Measurements from ENCODE around the gene UBALD2. TPM values are rescaled to one million over a fixed set of nuclear protein-coding genes. Genes with fewer than 3 reads are reported as not detected.

The UBALD2 gene
- total RNA-seq, 2 experiments from 2014 or later, result 267 to 270 TPM

DNA sequence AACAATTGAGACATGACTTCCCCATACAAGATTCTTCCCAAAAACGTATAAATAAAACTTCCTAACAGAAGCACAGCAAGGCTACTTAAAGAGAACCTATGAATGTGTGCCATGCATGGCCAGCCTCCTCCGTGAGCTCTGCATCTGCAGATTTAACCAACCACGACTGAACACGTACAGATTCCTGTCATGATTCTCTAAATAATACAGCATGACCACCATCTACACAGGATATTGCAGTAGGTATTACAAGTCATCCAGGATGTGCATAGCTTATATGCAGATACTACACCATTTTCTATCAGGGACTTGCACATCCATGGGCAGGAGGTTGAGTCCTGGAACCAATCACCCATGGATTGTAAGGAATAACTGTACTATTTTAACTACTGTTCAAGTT is 44.3 kb downstream of the UBALD2 start:
- intact Hi-C loops (cut with micrococcal nuclease), result loop anchor here (5.0 kb wide), 1 partner anchor 78 kb away; no protein-coding TSS in a partner anchor
- CTCF ChIA-PET, result interaction anchor here (1.1 to 1.9 kb wide), 2 partner anchors 89 to 295 kb away, joined by 3 to 14 read pairs; no protein-coding TSS in a partner anchor
- DNase-seq, result no peak
- no peak for ATAC-seq
- POLR2A ChIA-PET, result no interaction called here
- H3K4me1 Mint-ChIP-seq (ENCODE audit: low read depth), result peaks cover 2% of the 10 kb centered on the region
- TF ChIP-seq, protein P1, sequence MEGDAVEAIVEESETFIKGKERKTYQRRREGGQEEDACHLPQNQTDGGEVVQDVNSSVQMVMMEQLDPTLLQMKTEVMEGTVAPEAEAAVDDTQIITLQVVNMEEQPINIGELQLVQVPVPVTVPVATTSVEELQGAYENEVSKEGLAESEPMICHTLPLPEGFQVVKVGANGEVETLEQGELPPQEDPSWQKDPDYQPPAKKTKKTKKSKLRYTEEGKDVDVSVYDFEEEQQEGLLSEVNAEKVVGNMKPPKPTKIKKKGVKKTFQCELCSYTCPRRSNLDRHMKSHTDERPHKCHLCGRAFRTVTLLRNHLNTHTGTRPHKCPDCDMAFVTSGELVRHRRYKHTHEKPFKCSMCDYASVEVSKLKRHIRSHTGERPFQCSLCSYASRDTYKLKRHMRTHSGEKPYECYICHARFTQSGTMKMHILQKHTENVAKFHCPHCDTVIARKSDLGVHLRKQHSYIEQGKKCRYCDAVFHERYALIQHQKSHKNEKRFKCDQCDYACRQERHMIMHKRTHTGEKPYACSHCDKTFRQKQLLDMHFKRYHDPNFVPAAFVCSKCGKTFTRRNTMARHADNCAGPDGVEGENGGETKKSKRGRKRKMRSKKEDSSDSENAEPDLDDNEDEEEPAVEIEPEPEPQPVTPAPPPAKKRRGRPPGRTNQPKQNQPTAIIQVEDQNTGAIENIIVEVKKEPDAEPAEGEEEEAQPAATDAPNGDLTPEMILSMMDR (IDR thresholded peaks at IDR 0.05), result no peak
- H3K27ac Mint-ChIP-seq, result no peak overlapping the region
- H3K4me3 Mint-ChIP-seq, result no peak overlapping the region
- H3K9me3 Mint-ChIP-seq, result no peaks in the 10 kb centered on the region
- peaks cover 3% of the 10 kb centered on the region for H3K36me3 Mint-ChIP-seq (ENCODE audit: low read depth)
- H3K27me3 Mint-ChIP-seq, result no peaks in the 10 kb centered on the region

DNA sequence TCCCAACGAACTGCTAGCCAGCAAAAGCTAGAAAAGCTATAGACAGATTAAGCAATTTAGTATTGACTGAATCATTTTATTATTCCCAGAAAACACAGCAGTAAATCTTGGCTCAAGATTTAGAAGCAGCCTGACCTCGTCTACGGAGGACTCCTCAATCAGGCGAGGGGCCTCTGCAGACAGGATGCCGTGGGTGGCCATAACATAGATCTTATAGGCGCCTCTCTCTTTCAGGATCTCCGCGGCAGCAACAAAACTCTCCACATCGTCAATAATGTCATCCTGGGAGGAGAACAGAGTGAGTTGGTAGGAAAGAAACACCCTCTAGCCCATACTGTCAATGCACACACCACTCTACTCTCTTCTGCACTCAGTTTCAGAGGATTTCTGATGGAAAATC is 47.6 kb downstream of the UBALD2 start:
- Mint-ChIP-seq H3K27ac (no peak overlapping the region), H3K27me3 (no peaks in the 10 kb centered on the region), H3K4me3 (no peak overlapping the region), H3K4me1 (ENCODE audit: low read depth) (peaks cover 4% of the 10 kb centered on the region), H3K36me3 (ENCODE audit: low read depth) (peaks cover 10% of the 10 kb centered on the region), H3K9me3 (no peaks in the 10 kb centered on the region)
- ATAC-seq, result no peak
- POLR2A ChIA-PET, result no interaction called here
- no peak for DNase-seq
- CTCF ChIA-PET, result interaction anchor here (0.6 to 2.4 kb wide), 5 partner anchors 10 to 565 kb away, joined by 3 to 8 read pairs (median 4); no protein-coding TSS in a partner anchor
- intact Hi-C loops (cut with micrococcal nuclease), result no loop called here
- TF ChIP-seq, protein P1 (IDR thresholded peaks at IDR 0.05), result no peak

DNA sequence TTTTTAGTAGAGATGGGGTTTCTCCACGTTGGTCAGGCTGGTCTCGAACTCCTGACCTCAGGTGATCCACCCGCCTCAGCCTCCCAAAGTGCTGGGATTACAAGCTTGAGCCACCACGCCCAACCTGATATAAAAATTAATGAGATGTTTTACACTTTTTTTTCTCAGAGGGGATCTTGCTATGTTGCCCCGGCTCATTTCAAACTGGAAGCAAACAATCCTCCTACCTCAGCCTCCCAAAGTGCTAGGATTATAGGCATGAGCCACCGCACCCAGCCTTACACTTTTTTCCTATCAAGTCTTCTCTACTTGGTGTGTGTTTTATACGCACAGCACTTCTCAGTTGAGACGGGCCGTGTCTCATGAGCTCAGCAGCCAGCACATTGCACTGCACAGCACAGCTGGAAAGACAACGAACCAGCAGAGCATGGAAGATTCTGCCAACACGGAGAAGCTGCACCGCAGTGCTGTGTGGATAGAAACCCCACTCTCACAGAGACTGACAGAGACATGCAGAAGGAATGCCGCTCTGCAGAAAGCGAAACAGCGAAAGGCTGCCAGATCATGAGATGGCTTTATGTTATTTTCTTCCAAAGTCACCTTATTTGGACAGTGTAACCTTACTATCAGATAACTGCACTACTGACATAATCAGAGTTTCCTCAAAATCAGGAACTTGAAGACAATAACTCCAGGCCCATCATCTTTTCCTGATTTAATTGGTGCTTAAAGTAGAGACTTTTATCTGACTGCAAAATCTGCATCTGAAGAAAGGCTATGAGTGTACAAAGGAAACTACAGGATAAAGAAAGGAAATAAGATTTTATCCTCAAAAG is 49.5 kb downstream of the UBALD2 start:
- H3K27me3 Mint-ChIP-seq, result no peaks in the 10 kb centered on the region

DNA sequence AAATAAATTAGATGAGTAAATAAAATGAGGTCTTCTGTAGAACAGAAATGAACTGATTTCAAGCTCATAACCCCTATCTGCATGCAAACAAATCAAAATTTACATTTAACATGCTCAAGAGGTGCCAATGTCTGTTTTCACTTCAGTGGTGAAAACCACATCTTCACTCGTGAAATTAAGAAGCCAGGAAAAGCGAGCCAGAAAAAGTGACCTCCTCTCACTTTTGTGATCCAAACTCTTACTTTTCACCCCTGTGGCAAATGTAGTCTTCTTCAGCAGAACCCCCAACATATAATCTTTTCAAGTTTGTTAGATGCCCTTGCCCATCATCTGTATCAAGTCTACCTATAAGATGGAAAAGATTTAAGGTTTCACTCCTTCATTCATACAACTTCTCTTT is 52.4 kb downstream of the UBALD2 start:
- H3K4me3 Mint-ChIP-seq, result no peak overlapping the region

More for the DNA sequence above, 49.5 kb downstream of the UBALD2 start:
- H3K27ac Mint-ChIP-seq, result no peak overlapping the region
- TF ChIP-seq, protein P1 (IDR thresholded peaks at IDR 0.05), result no peak
- peaks cover 4% of the 10 kb centered on the region for H3K4me1 Mint-ChIP-seq (ENCODE audit: low read depth)
- ATAC-seq (no peak), DNase-seq (no peak)
- no peaks in the 10 kb centered on the region for H3K9me3 Mint-ChIP-seq
- intact Hi-C loops (cut with micrococcal nuclease), result no loop called here
- peaks cover 11% of the 10 kb centered on the region for H3K36me3 Mint-ChIP-seq (ENCODE audit: low read depth)
- CTCF ChIA-PET, result interaction anchor here (1.6 to 2.4 kb wide), 4 partner anchors 8 to 300 kb away, joined by 3 to 8 read pairs (median 5); no protein-coding TSS in a partner anchor
- H3K4me3 Mint-ChIP-seq, result no peak overlapping the region
- POLR2A ChIA-PET, result interaction anchor here (0.7 kb wide), 1 partner anchor 33 kb away, joined by 3 read pairs; no protein-coding TSS in a partner anchor

More for the DNA sequence above, 52.4 kb downstream of the UBALD2 start:
- Mint-ChIP-seq H3K4me1 (ENCODE audit: low read depth) (peaks cover 4% of the 10 kb centered on the region), H3K27ac (no peak overlapping the region), H3K27me3 (no peaks in the 10 kb centered on the region), H3K9me3 (no peaks in the 10 kb centered on the region), H3K36me3 (ENCODE audit: low read depth) (peaks cover 11% of the 10 kb centered on the region)
- CTCF ChIA-PET, result interaction anchor here (1.7 to 2.2 kb wide), 2 partner anchors 14 to 80 kb away, joined by 4 to 11 read pairs; no protein-coding TSS in a partner anchor
- POLR2A ChIA-PET, result interaction anchor here (1.4 kb wide), 1 partner anchor 190 kb away, joined by 3 read pairs; no protein-coding TSS in a partner anchor
- ATAC-seq (no peak), DNase-seq (no peak)
- intact Hi-C loops (cut with micrococcal nuclease), result no loop called here
- TF ChIP-seq, protein P1 (IDR thresholded peaks at IDR 0.05), result no peak

All from activated CD8-positive, alpha-beta T cell treated with anti-CD3 and anti-CD28 coated beads for 36 hours (primary cell).